Sigmoid colon (tissue), 7 donors: Measurements from ENCODE around the gene TMEM138. TPM values are rescaled to one million over a fixed set of nuclear protein-coding genes. Genes with fewer than 3 reads are reported as not detected.

Source experiments
- DNase-seq: peaks from one replicate; pipeline ENCODE4 v3.0.0-alpha.2; 2019
- H3K27ac ChIP-seq, 4 donors: fragments of 200-600 bp; sonication (generic); one replicate each; pipeline ENCODE4 v1.5.1; 2016 to 2019; ENCODE audit warnings: mild to moderate bottlenecking in 1 of 4
- H3K27me3 ChIP-seq, 3 donors: fragments of 200-600 bp; sonication (generic); one replicate each; pipeline ENCODE4 v1.5.1; 2019; ENCODE audit warnings: mild to moderate bottlenecking in 1 of 3
- H3K36me3 ChIP-seq, 4 donors: fragments of 200-600 bp; sonication (generic); one replicate each; pipeline ENCODE4 v1.5.1; 2016 to 2019
- H3K4me1 ChIP-seq, 4 donors: fragments of 200-600 bp; sonication (generic); one replicate each; pipeline ENCODE4 v1.5.1; 2017 to 2019
- H3K4me3 ChIP-seq, 4 donors: fragments of 200-600 bp; sonication (generic); one replicate each; pipeline ENCODE4 v1.5.1; 2017 to 2019; ENCODE audit warnings: mild to moderate bottlenecking in 2 of 4, moderate library complexity in 1 of 4
- H3K9me3 ChIP-seq, 4 donors: fragments of 200-600 bp in 3 of 4; sonication (generic) in 3 of 4; one replicate each; pipeline versions ENCODE4 v1.5.1 to v1.6.1; 2013 to 2019
- CTCF ChIP-seq, 4 experiments: fragments of 450-650 bp in 3 of 4; fragments of 200-600 bp in 1 of 4; IDR thresholded peaks; one replicate each; pipeline ENCODE4 v1.5.1; 2016 to 2019; ENCODE audit warnings: antibody characterized with exemption in 4 of 4, mild to moderate bottlenecking in 3 of 4, moderate library complexity in 2 of 4
- EP300 ChIP-seq, 4 donors: sonication (generic); formaldehyde crosslinking; IDR thresholded peaks; one replicate each; pipeline ENCODE4 v1.6.1; 2017; ENCODE audit warnings: antibody characterized with exemption in 4 of 4
- POLR2A ChIP-seq, 2 donors: fragments of 450-650 bp; IDR thresholded peaks; one replicate each; pipeline ENCODE4 v1.6.1; 2016; ENCODE audit warnings: antibody characterized with exemption in 2 of 2, mild to moderate bottlenecking in 2 of 2, moderate library complexity in 2 of 2
- POLR2AphosphoS5 ChIP-seq, 4 donors: sonication (generic); formaldehyde crosslinking; IDR thresholded peaks; one replicate each; pipeline ENCODE4 v1.6.1; 2017; ENCODE audit warnings: antibody characterized with exemption in 4 of 4
- WGBS, 2 donors: extraction: QIAGEN DNeasy Blood & Tissue Kit; methylation state at CpG; one replicate each; pipeline ENCODE4 v1.1.7; 2013; 5-methylcytosine and 5-hydroxymethylcytosine counted together
- intact Hi-C: fragments of 100-400 bp; cut with DNase I; formaldehyde crosslinking; loops from one replicate; pipeline ENCODE4 v1.15.1; 2023
- polyA plus RNA-seq, 3 donors: library from polyadenylated mRNA; stranded (reverse); fragments of 200-250 nt; gene quantifications; one replicate each; pipeline ENCODE4 v1.2.3, GENCODE V29; 2013
- total RNA-seq, 4 donors: library from RNA; depleted of rRNA; stranded (reverse); fragments of >200 nt; gene quantifications; one replicate each; pipeline ENCODE4 v1.1.0, GENCODE V29; 2016
- donor health status: healthy with polysubstance abuse.
- donor health status: Bipolar disorder and iron deficiency.
- donor health status: healthy.

TMEM138 gene
- total and polyA plus RNA-seq, 7 donors: 12.6 to 39.9 (median 19.4) TPM

DNA sequence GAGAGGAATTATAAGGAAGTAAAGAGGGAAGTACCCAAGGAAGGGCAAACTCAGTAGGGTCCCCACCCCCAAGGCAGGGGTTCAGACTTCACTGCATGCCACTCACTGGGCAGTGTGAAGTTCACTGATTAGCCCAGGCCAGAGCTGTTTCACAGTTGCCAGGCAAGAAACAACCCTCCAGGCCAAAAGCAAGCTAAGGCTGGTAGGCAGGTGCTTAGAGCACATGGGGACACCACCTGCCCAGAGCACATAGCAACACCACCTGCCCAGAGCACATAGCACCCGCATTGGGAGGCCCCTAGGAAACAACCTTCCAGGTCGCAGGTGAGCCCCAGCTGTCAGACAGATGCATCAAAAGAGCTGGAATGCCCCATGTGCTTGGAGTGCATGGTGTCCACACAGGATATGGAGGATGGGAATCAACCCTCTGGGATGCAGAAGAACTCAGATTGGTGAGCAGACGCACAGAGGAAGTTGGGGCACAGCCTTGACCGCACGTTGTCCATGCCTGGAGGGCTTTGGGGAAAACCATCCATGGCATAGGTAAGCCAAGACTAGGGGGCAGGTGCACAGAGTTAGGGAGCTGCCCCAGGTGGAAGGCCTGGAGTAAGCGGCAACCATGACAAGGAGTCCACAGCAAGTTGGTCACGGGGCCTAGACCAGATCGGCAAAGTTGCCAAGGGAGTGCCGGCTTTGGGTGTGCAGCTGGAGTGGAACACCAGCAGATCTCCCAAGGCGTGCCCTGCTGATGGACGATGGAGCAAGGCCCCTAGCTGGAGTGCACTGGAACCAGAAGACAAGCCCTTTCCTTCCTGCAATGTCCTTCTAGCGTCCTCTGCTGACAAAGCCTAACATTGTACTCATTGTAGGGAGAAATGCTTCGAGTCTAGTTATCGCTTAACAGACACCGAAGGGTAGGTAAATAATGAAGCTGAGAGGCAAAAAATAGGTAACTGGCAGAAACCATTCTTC, 22.4 kb downstream of the TMEM138 start:
- 78 to 88% methylated on average over 15 of the region's 15 CpGs for WGBS, 2 donors
- H3K4me1 ChIP-seq: peaks cover 0 to 7% (median 3%) of the 10 kb centered on the region in 4 donors
- H3K36me3 ChIP-seq: no peaks in the 10 kb centered on the region
- no peaks in the 10 kb centered on the region for H3K27me3 ChIP-seq
- no peak overlapping the region for H3K4me3 ChIP-seq
- DNase-seq: no peak
- intact Hi-C loops: loop anchor here (1.0 kb wide), 1 partner anchor 47 kb away; no protein-coding TSS in a partner anchor
- no peaks in the 10 kb centered on the region for H3K9me3 ChIP-seq
- H3K27ac ChIP-seq: no peak overlapping the region
- TF ChIP-seq CTCF (IDR thresholded peaks at IDR 0.05) (no peak), EP300 (IDR thresholded peaks at IDR 0.05) (no peak), POLR2AphosphoS5 (IDR thresholded peaks at IDR 0.05) (no peak), POLR2A (IDR thresholded peaks at IDR 0.05) (no peak)

GRCh38 chr11:61390161-61390560, 28.0 kb downstream of the TMEM138 start:
- WGBS, 2 donors: 74 to 94% methylated on average over 1 of the region's 1 CpG

GRCh38 chr11:61392981-61393595, 30.9 kb downstream of the TMEM138 start:
- H3K36me3 ChIP-seq: peaks cover 0 to 37% (median 9%) of the 10 kb centered on the region in 4 donors
- peak overlapping the region; percentile 66 to 87 (median 82) for H3K4me3 ChIP-seq
- intact Hi-C loops: no loop called here
- peak overlapping the region; percentile 76 to 84 (median 82) for H3K27ac ChIP-seq
- WGBS, 2 donors: 2% methylated on average over 15 of the region's 15 CpGs
- H3K27me3 ChIP-seq: no peaks in the 10 kb centered on the region
- peaks cover 0 to 16% (median 16%) of the 10 kb centered on the region in 4 donors for H3K4me1 ChIP-seq
- H3K9me3 ChIP-seq: no peaks in the 10 kb centered on the region
- DNase-seq: no peak
- no peak for TF ChIP-seq CTCF (IDR thresholded peaks at IDR 0.05)
- no peak for TF ChIP-seq POLR2A (IDR thresholded peaks at IDR 0.05)
- no peak for TF ChIP-seq POLR2AphosphoS5 (IDR thresholded peaks at IDR 0.05)
- TF ChIP-seq EP300 (IDR thresholded peaks at IDR 0.05): no peak

More at GRCh38 chr11:61390161-61390560, 28.0 kb downstream of the TMEM138 start:
- Histone ChIP-seq H3K4me3 (no peak overlapping the region), H3K27me3 (no peaks in the 10 kb centered on the region), H3K27ac (no peak overlapping the region), H3K9me3 (no peaks in the 10 kb centered on the region), H3K4me1 (peaks cover 0 to 23% (median 19%) of the 10 kb centered on the region in 4 donors), H3K36me3 (peaks cover 0 to 13% (median 3%) of the 10 kb centered on the region in 4 donors)
- DNase-seq: no peak
- intact Hi-C loops: no loop called here
- TF ChIP-seq CTCF (IDR thresholded peaks at IDR 0.05) (no peak), EP300 (IDR thresholded peaks at IDR 0.05) (no peak), POLR2A (IDR thresholded peaks at IDR 0.05) (no peak), POLR2AphosphoS5 (IDR thresholded peaks at IDR 0.05) (no peak)

DNA sequence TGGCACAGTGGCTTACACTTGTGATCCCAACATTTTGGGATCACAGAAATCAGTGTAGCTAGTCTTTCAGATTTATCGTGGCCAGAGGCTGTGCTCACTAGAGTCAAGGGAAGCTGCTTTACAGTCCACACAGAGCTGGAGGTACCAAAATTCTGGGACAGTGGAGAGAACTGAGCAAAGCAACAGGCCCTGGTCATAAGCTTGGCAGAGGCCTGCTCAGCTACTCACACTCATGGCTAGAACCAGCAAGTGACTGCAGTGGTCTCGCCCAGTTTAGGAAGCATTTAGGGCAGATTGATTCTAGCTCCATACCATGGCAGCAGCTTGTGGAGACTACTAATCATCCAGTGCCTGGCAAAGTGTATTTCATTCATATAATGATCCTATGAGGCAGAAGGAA, 39.0 kb downstream of the TMEM138 start:
- 94 to 98% methylated on average over 2 of the region's 2 CpGs for WGBS, 2 donors
- no peak for DNase-seq
- TF ChIP-seq POLR2A (IDR thresholded peaks at IDR 0.05): no peak
- TF ChIP-seq CTCF (IDR thresholded peaks at IDR 0.05): no peak
- TF ChIP-seq POLR2AphosphoS5 (IDR thresholded peaks at IDR 0.05): no peak
- TF ChIP-seq EP300 (IDR thresholded peaks at IDR 0.05): no peak
- no peak overlapping the region for H3K27ac ChIP-seq
- no peak overlapping the region for H3K4me3 ChIP-seq
- peaks cover 14 to 94% (median 32%) of the 10 kb centered on the region in 4 donors for H3K36me3 ChIP-seq
- H3K9me3 ChIP-seq: no peaks in the 10 kb centered on the region
- H3K27me3 ChIP-seq: no peaks in the 10 kb centered on the region
- intact Hi-C loops: no loop called here
- H3K4me1 ChIP-seq: no peaks in the 10 kb centered on the region
